Cardiac muscle cell (in vitro differentiated cells and primary cell): ENCODE results near the gene SNX24. TPM values are rescaled to one million over a fixed set of nuclear protein-coding genes. Genes with fewer than 3 reads are reported as not detected.
A peak's percentile ranks its signal among the peaks of the same experiment; 100 is the strongest.
"Not testable (repeated sequence)": the region's sequence is repeated elsewhere in the genome, so short reads cannot be mapped to it uniquely, and the experiment has no call there.

ENCODE experiments used
- DNase-seq, 2 donors: peaks; one replicate each; pipeline versions ENCODE4 v3.0.0 to v3.0.0-alpha.2; 2010 to 2017; ENCODE audit warnings: low read depth in 1 of 2, low spot score in 1 of 2
- H3K27ac ChIP-seq: fragments of 200-600 bp; sonication (generic); 2 replicates; pipeline ENCODE4 v1.5.1; 2016
- H3K27me3 ChIP-seq: fragments of 200-600 bp; sonication (generic); 2 replicates; pipeline ENCODE4 v1.6.0; 2016; ENCODE audit warnings: control low read depth
- H3K36me3 ChIP-seq: fragments of 200-600 bp; sonication (generic); 2 replicates; pipeline ENCODE4 v1.5.1; 2016; ENCODE audit warnings: control low read depth
- H3K4me1 ChIP-seq: fragments of 200-600 bp; sonication (generic); 2 replicates; pipeline ENCODE4 v1.8.1; 2017; ENCODE audit warnings: low read depth, mild to moderate bottlenecking, mixed run types
- H3K4me3 ChIP-seq: fragments of 200-600 bp; sonication (generic); 2 replicates; pipeline ENCODE4 v1.5.1; 2016; ENCODE audit warnings: mild to moderate bottlenecking
- H3K9me3 ChIP-seq: fragments of 200-600 bp; sonication (generic); 2 replicates; pipeline ENCODE4 v1.5.1; 2017; ENCODE audit warnings: low read depth, mild to moderate bottlenecking, control low read depth
- CTCF ChIP-seq: IDR thresholded peaks from 2 replicates; pipeline ENCODE4 v1.5.1; 2012; ENCODE audit warnings: low read depth, mild to moderate bottlenecking, low read length
- polyA plus RNA-seq: library from polyadenylated mRNA; unstranded; fragments of >200 nt; fragmentation: Nextera tagmentation; extraction: Ambion mirVana; gene quantifications from 2 replicates; pipeline ENCODE4 v1.2.1, GENCODE V29; 2016
- total RNA-seq: library from RNA; depleted of rRNA; stranded (reverse); fragments of >200 nt; gene quantifications from 2 replicates; pipeline ENCODE4 v1.2.3, GENCODE V29; 2016

Gene SNX24
- total and polyA plus RNA-seq, 2 experiments from 2014 or later, result 13.4 to 26.5 TPM

DNA sequence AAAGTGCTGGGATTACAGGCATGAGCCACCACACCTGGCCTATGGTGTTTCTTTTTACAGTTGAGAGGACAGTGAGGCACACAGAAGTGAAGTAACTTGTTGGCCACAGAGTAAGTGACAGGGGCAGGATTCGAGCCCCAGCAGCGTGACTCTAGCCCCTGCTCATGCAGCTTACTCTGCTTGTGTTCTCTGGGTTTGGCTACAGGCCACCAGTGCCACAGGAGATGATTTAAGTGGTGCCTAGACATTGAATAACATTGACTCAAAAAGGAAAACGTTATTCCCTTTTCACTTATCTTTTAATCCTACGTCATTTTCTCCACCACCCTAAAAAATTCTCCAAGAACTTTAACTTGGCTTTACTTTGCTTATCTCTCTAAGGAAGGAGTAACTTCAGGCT lies 61.4 kb downstream of the SNX24 start:
- Histone ChIP-seq H3K9me3 (no peaks in the 10 kb centered on the region), H3K4me3 (no peak overlapping the region), H3K36me3 (no peaks in the 10 kb centered on the region), H3K4me1 (peaks cover 33% of the 10 kb centered on the region), H3K27ac (peak overlapping the region; percentile 17), H3K27me3 (no peaks in the 10 kb centered on the region)
- peak in 1 of 2 donors; percentile 74 for DNase-seq
- no peak for TF ChIP-seq CTCF

DNA sequence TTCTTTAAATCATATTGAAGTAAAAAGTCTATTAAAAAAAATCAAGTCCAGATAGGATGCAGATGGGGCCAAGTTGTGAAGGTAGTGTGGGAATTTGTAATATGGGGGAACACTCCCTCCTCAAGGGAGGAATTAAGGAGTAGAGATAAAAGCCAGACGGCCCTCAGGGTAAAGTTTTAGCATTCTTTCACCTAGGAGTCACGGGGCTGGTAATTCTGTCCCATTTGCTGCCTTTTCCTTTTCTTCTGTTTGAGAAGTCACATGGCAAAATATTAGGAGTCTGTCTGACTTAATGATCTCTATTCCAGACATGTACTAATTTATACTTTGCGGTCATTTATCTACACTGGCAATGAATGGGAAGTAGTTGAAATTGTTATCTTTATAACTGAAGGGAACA lies 61.9 kb downstream of the SNX24 start:
- no peak for TF ChIP-seq CTCF

DNA sequence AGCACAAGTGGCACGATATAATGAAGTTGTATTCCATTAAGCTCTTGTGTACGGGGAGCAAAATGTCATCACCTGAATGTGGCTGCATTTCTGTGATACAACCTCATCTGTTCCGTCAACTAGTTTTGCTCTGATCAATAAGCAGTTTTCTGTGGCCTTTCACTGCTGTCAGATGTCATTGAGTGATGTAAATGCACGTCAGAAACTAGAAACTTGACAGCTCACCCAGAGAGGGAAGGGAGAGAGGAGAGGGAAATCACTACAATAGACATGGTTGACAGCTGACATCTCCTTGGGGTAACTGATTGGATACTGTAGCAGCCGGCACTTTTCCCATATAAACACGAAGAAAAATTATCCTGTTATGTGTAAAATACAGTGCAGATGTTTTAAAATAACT lies 62.7 kb downstream of the SNX24 start:
- no peak for TF ChIP-seq CTCF
- H3K27me3 ChIP-seq, result no peaks in the 10 kb centered on the region
- no peaks in the 10 kb centered on the region for H3K9me3 ChIP-seq
- peaks cover 33% of the 10 kb centered on the region for H3K4me1 ChIP-seq
- no peak for DNase-seq
- H3K4me3 ChIP-seq, result no peak overlapping the region
- H3K36me3 ChIP-seq, result no peaks in the 10 kb centered on the region
- H3K27ac ChIP-seq, result peak overlapping the region; percentile 49

More for the DNA sequence above, 61.9 kb downstream of the SNX24 start:
- DNase-seq, result peak in 1 of 2 donors; percentile 69
- no peak overlapping the region for H3K27ac ChIP-seq
- H3K27me3 ChIP-seq, result no peaks in the 10 kb centered on the region
- peaks cover 33% of the 10 kb centered on the region for H3K4me1 ChIP-seq
- no peaks in the 10 kb centered on the region for H3K9me3 ChIP-seq
- no peaks in the 10 kb centered on the region for H3K36me3 ChIP-seq
- no peak overlapping the region for H3K4me3 ChIP-seq

GRCh38 chr5:122908662-122909061 lies 63.2 kb downstream of the SNX24 start:
- Histone ChIP-seq H3K9me3 (no peaks in the 10 kb centered on the region), H3K27ac (peak overlapping the region; percentile 49), H3K27me3 (no peaks in the 10 kb centered on the region), H3K36me3 (no peaks in the 10 kb centered on the region), H3K4me1 (peaks cover 33% of the 10 kb centered on the region), H3K4me3 (no peak overlapping the region)
- peak; percentile 7 for TF ChIP-seq CTCF
- DNase-seq, result peak; percentile 37 to 48

GRCh38 chr5:122909470-122910100 lies 64.2 kb downstream of the SNX24 start:
- Histone ChIP-seq H3K36me3 (no peaks in the 10 kb centered on the region), H3K4me3 (no peak overlapping the region), H3K27ac (peak overlapping the region; percentile 49), H3K27me3 (no peaks in the 10 kb centered on the region), H3K9me3 (no peaks in the 10 kb centered on the region), H3K4me1 (peaks cover 33% of the 10 kb centered on the region)
- no peak for TF ChIP-seq CTCF
- peak in 1 of 2 donors; percentile 42 for DNase-seq

- H3K9me3 ChIP-seq, DNase-seq, H3K4me3 ChIP-seq: not testable (repeated sequence)
Measured at GRCh38 chr5:122913436-122913835, 68.0 kb downstream of the SNX24 start.

More at GRCh38 chr5:122913436-122913835, 68.0 kb downstream of the SNX24 start:
- H3K27me3 ChIP-seq, H3K36me3 ChIP-seq, H3K27ac ChIP-seq: not testable (repeated sequence)
- peaks cover 18% of the 10 kb centered on the region for H3K4me1 ChIP-seq
